GM19467 (cell line): ENCODE results near the gene GTF2IRD1.
"Not testable (repeated sequence)": the region's sequence is repeated elsewhere in the genome, so short reads cannot be mapped to it uniquely, and the experiment has no call there.

Experiments
- ATAC-seq: cut with Tn5 transposase; IDR thresholded peaks from one replicate; pipeline ENCODE4 v1.9.1; 2021; ENCODE audit warnings: mild to moderate bottlenecking, moderate library complexity; ENCODE audit not compliant: unreplicated experiment

The GTF2IRD1 gene

GRCh38 chr7:74489997-74490945 is 36.6 kb downstream of the GTF2IRD1 start:
- ATAC-seq = no peak

DNA sequence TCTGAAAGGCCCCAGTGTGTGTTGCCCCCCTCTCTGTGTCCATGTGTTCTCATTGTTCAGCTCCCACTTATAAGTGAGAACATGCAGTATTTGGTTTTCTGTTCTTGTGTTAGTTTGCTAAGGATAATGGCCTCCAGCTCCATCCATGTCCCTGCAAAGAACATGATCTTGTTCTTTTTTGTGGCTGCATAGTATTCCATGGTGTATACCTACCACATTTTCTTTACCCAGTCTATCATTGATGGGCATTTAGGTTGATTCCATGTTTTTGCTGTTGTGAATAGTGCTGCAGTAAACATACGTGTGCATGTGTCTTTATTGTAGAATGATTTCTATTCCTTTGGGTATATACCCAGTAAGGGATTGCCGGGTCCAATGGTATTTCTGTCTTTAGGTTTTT is 37.8 kb downstream of the GTF2IRD1 start:
- not testable (repeated sequence) for ATAC-seq

- no peak for ATAC-seq
Measured at GRCh38 chr7:74493295-74493694, 39.6 kb downstream of the GTF2IRD1 start.

DNA sequence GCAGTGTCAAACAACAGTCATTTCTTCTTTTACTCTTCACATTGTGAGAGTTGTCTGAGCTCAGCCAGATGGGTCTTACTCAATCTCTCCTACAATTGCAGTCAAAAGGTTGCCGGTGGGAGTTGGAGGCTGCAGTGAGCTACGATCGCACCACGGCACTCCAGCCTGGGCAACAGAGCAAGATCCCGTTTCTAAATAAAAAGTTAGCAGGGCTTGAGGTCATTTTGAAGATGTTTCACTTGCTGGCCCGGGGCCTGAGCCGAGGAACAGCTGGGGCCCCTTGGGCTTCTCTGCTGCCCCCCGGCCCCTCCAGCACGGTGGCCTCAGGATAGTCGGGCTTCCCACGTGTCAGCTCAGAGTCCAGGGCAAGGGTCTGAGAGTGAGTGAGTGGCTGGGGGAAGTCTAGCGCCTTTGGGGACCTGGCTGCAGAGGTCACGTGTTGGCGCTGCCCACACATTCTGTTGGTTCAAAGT is 40.4 kb downstream of the GTF2IRD1 start:
- no peak for ATAC-seq

- no peak for ATAC-seq
Measured at GRCh38 chr7:74495112-74496086, 41.7 kb downstream of the GTF2IRD1 start.

DNA sequence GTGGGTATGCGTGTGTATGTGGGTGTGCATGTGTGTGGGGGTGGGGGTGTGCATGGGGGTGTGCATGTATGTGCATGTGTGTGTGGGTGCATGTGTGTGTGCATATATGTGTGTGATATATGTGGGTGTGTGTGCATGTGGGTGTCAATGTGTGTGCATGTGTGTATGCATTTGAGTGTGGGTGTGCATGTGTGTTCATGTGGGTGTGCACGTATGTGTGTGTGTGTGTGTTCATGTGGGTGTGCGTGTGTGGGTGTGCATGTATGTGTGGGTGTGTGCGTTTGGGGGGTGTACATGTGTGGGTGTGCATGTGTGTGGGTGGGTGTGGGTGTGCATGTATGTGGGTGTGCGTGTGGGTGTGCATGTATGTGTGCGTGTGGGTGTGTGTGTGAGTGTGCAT is 42.6 kb downstream of the GTF2IRD1 start:
- no peak for ATAC-seq

DNA sequence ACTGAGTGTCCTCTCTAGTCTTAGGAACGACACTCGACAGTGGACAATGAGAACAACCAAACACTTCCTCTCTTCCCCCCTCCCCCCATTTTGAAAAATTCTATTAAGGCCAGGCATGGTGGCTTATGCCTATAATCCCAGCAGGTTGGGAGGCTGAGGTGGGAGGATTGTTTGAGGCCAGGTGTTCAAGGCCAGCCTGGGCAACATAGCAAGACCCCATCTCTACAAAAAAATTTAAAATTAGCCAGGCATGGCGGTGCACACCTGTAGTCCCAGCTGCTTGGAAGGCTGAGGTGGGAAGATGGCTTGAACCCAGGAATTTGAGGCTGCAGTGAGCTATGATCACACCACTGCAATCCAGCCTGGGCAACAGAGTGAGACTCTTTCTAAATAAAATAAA is 43.1 kb downstream of the GTF2IRD1 start:
- ATAC-seq = not testable (repeated sequence)

DNA sequence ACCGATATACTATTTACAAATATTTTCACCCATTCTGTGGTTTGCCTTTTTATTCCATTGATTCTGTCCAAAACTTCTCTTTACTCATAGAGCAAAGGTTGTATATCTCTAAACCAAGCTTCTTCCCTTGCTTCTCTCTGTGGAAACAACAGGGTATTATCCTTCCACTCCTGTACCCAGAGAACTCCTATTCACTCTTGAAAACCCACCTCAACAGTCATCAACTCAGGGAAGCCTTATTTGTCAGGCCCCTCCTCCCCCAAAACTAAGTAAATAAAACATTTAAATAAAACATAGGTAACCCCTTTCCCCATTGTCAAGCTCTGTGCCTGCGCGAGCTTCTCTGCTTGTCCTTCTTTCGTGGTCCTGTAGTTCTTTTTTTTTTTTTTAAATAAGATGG is 44.6 kb downstream of the GTF2IRD1 start:
- ATAC-seq = no peak

- ATAC-seq = no peak
Measured at GRCh38 chr7:74498996-74499834, 45.5 kb downstream of the GTF2IRD1 start.

- ATAC-seq = no peak
Measured at GRCh38 chr7:74499835-74500388, 46.2 kb downstream of the GTF2IRD1 start.

DNA sequence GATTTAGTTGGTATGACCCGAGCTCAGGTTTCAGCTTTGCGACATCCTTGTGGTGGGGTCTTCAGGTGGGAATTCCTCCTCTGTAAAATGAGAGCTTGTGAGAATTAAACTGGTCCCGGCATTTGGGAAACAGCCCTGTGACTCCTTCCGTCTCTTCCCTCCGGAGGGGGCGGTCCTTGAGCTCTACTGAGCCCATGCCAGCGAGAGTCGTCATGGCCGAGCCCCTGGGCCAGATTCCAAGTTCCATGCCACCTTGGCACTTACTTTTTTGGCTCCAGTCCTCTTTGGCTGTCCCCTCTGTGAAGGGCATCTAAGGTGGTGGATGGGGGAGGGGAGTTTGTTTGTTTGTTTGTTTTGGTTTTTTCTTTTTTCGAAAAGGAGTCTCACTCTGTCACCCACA is 47.6 kb downstream of the GTF2IRD1 start:
- ATAC-seq = no peak

GRCh38 chr7:74502216-74502891 is 48.6 kb downstream of the GTF2IRD1 start:
- no peak for ATAC-seq

- no peak for ATAC-seq
Measured at GRCh38 chr7:74503061-74503460, 49.4 kb downstream of the GTF2IRD1 start.

DNA sequence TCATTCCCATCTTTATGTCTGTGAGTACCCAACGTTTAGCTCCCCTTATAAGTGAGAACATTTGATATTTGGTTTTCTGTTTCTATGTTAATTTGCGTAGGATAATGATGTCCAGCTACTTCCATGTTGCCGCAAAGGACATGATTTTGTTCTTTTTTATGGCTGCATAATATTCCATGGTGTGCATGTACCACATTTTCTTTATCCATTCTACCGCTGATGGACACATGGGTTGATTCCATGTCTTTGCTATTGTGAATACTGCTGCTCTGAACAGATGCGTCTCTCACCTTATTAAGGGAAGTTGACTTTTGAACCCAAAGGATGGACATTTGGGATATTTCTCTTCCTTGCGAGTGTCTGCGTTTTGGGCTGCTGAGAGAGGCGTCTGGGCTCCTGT is 50.2 kb downstream of the GTF2IRD1 start:
- no peak for ATAC-seq

GRCh38 chr7:74505471-74506324 is 52.0 kb downstream of the GTF2IRD1 start:
- no peak for ATAC-seq

DNA sequence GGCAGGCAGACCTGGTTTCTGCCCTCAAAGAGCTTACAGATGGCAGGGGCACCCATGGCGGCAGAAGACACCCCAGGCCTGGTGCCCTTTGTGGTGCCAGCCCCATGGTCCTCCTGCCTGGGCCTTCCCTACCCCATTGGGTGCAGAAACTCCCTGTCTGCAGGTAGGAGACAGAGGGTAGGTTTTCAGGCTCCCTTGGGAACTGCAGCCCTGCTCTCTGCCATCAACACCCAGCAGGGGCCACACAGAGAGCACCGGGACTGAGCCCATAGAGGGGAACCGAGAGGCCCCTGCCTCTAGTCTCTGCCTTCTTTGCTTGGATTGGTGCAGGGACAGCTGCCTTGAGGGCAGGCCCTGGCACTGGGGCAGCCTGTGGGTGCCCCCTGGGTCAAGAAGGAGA is 52.6 kb downstream of the GTF2IRD1 start:
- no peak for ATAC-seq

DNA sequence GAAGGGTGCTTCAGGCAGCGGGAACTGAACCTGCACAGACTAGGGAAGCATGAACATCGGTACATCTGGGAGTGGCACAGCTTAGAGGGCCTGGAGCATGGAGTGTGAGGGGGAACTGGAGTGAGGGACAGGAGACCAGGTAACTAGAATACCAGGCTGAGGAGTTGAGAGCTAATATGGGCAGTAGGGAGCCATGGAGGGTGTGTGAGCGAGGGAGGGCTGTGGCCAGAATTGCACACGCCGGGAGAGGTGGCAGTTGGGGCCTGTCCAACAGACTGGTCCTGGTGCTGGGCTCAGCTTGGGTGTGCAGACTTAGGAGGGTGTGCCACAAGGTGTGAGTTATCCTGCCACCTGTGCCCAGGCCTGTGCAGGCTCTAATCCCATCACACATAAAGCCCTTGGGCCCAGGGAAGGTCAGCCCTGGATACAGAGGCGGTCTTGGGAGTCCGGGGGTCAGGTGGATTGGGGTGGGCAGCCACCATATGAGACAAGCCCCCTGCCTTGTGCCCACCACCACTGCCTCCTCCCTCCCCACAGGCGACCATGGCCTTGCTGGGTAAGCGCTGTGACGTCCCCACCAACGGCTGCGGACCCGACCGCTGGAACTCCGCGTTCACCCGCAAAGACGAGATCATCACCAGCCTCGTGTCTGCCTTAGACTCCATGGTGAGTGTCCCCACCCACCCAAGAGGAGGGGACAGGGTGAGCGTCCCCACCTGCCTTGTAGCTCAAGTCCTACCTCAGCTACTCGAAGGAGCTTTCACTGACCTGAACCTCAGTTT is 54.0 kb downstream of the GTF2IRD1 start:
- no peak for ATAC-seq

DNA sequence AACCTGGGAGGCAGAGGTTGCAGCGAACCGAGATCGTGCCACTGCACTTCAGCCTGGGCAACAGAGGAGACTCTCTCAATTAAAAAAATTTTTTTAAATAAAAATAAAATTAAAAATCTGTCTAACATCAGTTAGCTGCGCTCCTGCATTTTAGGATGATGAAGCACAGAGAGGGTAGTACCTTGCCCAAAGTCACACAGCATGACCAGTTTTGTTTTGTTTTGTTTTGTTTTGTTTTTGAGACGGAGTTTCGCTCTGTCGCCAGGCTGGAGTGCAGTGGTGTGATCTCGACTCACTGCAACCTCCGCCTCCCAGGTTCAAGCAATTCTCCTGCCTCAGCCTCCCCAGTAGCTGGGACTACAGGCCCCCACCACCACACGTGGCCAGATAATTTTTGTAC is 55.7 kb downstream of the GTF2IRD1 start:
- not testable (repeated sequence) for ATAC-seq
